GM13976 (cell line): ENCODE measurements around the gene ZMYND15.

ENCODE experiments used
- DNase-seq: peaks from one replicate; pipeline ENCODE4 v3.0.0; 2012; ENCODE audit warnings: low spot score
- in situ Hi-C: fragments of 300-500 bp; cut with MboI; formaldehyde crosslinking; loops from one replicate; pipeline ENCODE4 v1.12.0; 2022; ENCODE audit warnings: low sequenced_read_pairs, mixed read lengths, inconsistent platforms; ENCODE audit not compliant: unreplicated experiment
- TF ChIP-seq, protein P1 (sequence below): IDR thresholded peaks from 2 replicates; pipeline ENCODE4 v1.5.1; 2012; ENCODE audit warnings: borderline replicate concordance, mild to moderate bottlenecking; ENCODE audit not compliant: insufficient read depth; ENCODE audit errors: extremely low read depth, missing control alignments, control extremely low read depth

Gene ZMYND15

DNA sequence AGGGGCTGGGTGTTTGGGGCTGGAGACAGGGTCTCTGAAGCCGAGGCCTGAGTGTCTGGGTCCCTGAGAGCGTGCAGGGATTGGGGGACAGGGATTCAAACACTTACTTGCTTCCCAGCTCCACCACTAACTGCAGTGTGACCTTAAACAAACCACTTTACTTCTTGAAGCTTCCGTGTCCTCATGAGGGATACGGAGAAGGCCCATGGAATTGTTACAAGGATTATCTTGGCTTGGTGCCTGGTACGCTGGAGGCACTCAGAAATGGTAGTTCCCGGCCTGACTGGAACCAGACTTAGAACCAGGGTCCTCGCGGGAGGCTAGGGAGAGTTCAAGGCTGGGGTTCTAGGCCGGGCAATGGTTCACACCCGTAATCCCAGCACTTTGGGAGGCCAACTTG lies 3.0 kb downstream of the ZMYND15 start:
- DNase-seq, result no peak
- in situ Hi-C loops, result no loop called here
- TF ChIP-seq, protein P1, sequence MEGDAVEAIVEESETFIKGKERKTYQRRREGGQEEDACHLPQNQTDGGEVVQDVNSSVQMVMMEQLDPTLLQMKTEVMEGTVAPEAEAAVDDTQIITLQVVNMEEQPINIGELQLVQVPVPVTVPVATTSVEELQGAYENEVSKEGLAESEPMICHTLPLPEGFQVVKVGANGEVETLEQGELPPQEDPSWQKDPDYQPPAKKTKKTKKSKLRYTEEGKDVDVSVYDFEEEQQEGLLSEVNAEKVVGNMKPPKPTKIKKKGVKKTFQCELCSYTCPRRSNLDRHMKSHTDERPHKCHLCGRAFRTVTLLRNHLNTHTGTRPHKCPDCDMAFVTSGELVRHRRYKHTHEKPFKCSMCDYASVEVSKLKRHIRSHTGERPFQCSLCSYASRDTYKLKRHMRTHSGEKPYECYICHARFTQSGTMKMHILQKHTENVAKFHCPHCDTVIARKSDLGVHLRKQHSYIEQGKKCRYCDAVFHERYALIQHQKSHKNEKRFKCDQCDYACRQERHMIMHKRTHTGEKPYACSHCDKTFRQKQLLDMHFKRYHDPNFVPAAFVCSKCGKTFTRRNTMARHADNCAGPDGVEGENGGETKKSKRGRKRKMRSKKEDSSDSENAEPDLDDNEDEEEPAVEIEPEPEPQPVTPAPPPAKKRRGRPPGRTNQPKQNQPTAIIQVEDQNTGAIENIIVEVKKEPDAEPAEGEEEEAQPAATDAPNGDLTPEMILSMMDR, result no peak

DNA sequence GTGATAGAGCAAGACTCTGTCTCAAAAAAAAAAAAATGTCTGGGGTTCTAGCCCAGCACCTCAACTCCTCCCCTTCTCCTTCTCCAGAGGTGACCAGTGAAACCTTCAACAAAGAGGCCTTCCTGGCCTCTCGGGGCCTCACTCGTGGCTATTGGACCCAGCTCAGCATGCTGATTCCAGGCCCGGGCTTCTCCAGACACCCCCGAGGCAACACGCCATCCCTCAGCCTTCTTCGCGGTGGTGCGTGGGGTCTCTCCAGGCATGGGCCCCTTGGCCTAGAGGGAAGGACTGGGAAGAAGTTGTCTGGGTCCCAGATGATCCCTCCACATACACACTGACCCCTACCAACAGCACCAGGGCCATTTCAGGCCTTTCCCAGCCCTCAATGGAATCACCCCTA lies 3.6 kb downstream of the ZMYND15 start:
- DNase-seq, result no peak
- in situ Hi-C loops, result no loop called here
- TF ChIP-seq, protein P1, result no peak

DNA sequence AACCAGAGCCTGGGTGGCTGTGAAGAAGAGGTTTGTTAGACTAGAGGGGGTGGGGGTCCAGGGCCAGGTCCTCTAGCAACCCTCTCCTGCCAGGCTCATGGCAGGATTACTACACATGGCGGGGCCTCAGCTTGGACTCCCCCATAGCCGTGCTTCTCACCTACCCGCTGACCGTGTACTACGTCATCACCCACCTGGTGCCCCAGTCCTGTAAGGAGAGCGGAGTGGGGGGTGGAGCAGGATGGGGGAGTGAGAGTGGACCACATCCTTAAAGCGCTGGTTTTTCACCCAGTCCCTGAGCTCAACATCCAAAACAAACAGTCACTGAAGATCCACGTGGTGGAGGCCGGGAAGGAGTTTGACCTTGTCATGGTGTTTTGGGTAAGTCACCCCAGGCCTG lies 4.3 kb downstream of the ZMYND15 start:
- in situ Hi-C loops, result no loop called here
- no peak for DNase-seq
- TF ChIP-seq, protein P1, result no peak

DNA sequence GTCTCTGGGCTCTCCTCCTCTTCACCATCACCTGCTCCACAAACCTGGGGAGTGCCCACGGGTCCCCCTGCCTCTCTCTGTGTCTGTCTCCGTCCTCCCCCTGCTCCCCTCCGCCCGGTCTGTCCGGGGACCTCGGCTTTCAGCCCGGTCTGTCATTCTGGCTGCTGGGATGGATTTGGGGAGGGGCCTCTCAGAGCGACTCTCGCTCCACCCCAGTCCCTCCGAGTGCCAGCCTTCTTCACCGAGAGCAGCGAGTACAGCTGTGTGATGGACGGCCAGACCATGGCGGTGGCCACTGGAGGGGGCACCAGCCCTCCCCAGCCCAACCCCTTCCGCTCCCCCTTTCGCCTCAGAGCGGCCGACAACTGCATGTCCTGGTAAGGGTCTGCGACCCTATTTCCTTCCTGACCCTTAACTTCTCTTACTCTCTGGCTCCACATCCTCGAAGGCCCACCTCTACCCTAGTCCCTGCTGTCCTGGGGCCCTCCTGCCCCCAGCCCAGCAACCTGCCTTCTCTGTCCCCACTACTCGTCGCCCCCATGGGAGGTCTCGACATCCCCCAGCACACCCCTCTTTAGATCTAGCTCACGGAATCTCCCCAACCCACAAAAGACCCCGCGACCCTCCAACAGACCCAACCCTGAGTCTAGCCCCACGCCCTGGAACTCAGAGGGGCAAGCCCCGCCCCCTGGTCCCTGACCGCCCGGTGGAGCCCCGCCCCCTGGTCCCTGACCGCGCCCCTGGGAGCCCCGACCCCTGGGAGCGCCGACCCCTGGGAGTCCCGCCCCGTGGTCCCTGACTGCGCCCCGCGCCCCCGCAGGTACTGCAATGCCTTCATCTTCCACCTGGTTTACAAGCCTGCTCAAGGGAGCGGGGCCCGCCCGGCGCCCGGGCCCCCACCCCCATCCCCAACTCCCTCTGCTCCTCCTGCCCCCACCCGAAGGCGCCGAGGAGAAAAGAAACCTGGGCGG lies 5.7 kb downstream of the ZMYND15 start:
- TF ChIP-seq, protein P1, result no peak
- in situ Hi-C loops, result no loop called here
- no peak for DNase-seq

DNA sequence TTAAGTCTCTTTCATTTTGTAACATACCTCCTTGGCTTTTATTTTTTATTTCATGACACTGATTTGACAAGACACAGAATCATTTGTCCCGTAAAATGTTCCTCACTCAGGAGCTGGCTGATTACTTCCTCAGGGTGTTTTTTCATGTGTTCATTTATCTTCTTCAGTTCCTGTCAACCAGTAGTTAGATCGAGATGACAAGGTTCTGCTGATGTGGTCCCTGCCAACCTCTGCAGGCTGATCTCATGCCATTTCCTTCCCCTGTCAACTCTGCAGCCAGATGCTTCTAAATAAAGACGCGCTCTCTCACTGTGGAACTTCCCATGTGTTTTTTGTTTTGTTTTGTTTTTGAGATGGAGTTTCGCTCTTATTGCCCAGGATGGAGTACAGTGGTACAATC lies 8.2 kb downstream of the ZMYND15 start:
- in situ Hi-C loops, result no loop called here
- DNase-seq, result no peak
- TF ChIP-seq, protein P1, result no peak

DNA sequence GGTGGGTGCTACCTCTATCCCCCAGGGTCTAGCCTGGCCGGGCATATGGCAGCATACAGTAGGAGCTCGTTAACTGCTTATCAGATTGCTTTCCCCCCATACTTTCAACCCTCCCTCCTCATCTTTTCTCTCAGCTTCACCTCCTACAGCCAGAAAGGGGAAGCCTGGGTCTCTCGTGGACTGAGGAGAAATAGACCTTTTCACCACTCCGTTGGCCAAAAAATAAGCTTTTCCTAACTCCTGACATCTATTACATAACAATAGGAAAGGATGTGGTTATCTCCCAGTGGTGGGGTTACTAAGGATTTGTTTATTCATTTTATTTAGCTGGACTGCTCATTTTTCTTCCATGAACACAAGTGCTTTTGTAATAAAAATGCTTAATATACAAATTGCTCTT lies 9.1 kb downstream of the ZMYND15 start:
- TF ChIP-seq, protein P1, result no peak
- DNase-seq, result no peak
- in situ Hi-C loops, result no loop called here
